Peyer's patch (tissue), 4 donors: ENCODE results near the gene CHST8.
"Not testable (repeated sequence)": the region's sequence is repeated elsewhere in the genome, so short reads cannot be mapped to it uniquely, and the experiment has no call there.

Experiments used
- CTCF ChIP-seq, 6 experiments: fragments of 450-650 bp in 4 of 6; fragments of 200-600 bp in 2 of 6; sonication (generic) in 1 of 6; IDR thresholded peaks; one replicate each; pipeline ENCODE4 v1.5.1; 2017 to 2019; ENCODE audit warnings: antibody characterized with exemption in 6 of 6, mild to moderate bottlenecking in 3 of 6, moderate library complexity in 1 of 6
- POLR2A ChIP-seq, 2 donors: fragments of 450-650 bp; IDR thresholded peaks; one replicate each; pipeline ENCODE4 v1.5.1; 2017; ENCODE audit warnings: antibody characterized with exemption in 2 of 2, mild to moderate bottlenecking in 2 of 2, moderate library complexity in 2 of 2

DNA sequence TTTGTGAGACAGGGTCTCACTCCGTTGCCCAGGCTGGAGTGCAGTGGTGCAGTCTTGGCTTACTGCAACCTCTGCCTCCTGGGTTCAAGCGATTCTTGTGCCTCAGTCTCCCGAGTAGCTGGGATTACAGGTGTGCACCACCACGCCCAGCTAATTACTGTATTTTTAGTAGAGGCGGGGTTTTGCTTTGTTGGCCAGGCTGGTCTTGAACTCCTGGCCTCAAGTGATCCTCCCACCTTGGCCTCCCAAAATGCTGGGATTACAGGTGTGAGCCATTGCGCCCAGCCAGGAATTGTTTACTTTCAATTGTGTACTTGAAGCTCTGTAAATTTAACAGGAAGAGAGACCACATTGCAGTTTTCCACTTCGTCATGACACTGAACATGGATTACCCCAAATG is 197.3 kb downstream of the CHST8 start:
- TF ChIP-seq CTCF, POLR2A (IDR thresholded peaks at IDR 0.05): not testable (repeated sequence)
